ENCODE results near the gene DHX34.

GRCh38 chr19:47309038-47309437 is 40.1 kb upstream of the DHX34 start:
- TF ChIP-seq CTCF (IDR thresholded peaks at IDR 0.05; ENCODE audit: poor library complexity) (no peak), EZH2 (IDR thresholded peaks at IDR 0.05; ENCODE audit: borderline replicate concordance) (no peak), EZH2phosphoT487 (IDR thresholded peaks at IDR 0.05; ENCODE audit: low read depth, severe bottlenecking, unreplicated experiment) (no peak)

Measured in hepatocyte (in vitro differentiated cells).